Right atrium auricular region (tissue), 2 donors: ENCODE data around the gene ACTL10. TPM values are rescaled to one million over a fixed set of nuclear protein-coding genes. Genes with fewer than 3 reads are reported as not detected.

Experiments
- DNase-seq: peaks from one replicate; pipeline ENCODE4 v3.0.0-alpha.2; 2019; ENCODE audit warnings: low spot score
- H3K27ac ChIP-seq, 2 donors: fragments of 200-600 bp; sonication (generic); 1 replicate in 1 of 2; 2 replicates in 1 of 2; pipeline ENCODE4 v1.5.1; 2016 to 2019
- H3K27me3 ChIP-seq, 2 donors: fragments of 200-600 bp; sonication (generic); one replicate each; pipeline versions ENCODE4 v1.5.1 to v1.6.0; 2017 to 2019
- H3K36me3 ChIP-seq: fragments of 200-600 bp; sonication (generic); one replicate; pipeline ENCODE4 v1.5.1; 2016
- H3K4me1 ChIP-seq, 2 donors: fragments of 200-600 bp; sonication (generic); one replicate each; pipeline versions ENCODE4 v1.5.1 to v1.6.0; 2017 to 2019
- H3K4me3 ChIP-seq, 2 donors: fragments of 200-600 bp; sonication (generic); 1 replicate in 1 of 2; 2 replicates in 1 of 2; pipeline ENCODE4 v1.5.1; 2017 to 2019; ENCODE audit warnings: mild to moderate bottlenecking in 1 of 2, moderate library complexity in 1 of 2
- H3K9me3 ChIP-seq, 2 donors: fragments of 200-600 bp; sonication (generic); one replicate each; pipeline ENCODE4 v1.5.1; 2019
- total RNA-seq, 2 donors: library from RNA; depleted of rRNA; stranded (reverse); fragments of >200 nt; gene quantifications; one replicate each; pipeline ENCODE4 v1.1.0, GENCODE V29; 2016
- TF ChIP-seq, protein P1 (sequence below), 2 donors: fragments of 200-600 bp; sonication (generic); IDR thresholded peaks; one replicate each; pipeline ENCODE4 v1.5.1; 2019; ENCODE audit warnings: antibody characterized with exemption in 2 of 2

Gene ACTL10
- total RNA-seq, 2 donors from 2014 or later, result 0.33 to 0.79 TPM

DNA sequence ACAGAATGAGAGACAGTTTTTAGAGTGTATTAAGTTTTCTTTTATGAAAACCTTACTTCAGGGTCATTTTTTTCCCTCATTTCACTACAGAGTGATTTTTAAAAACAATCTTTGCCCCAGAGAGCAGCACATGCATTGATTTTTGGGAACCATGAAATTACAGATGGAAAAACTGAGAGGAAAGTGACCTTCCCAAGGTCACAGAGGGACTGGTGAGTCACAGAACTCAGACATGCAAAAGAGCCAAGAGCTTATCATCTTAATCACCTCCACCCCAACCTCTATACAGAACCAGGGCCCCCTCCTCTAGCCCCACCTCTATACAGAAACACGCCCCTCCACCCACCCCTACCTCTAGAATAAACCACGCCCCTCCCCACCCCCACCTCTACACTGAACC is 42.7 kb downstream of the ACTL10 start:
- H3K9me3 ChIP-seq, result no peaks in the 10 kb centered on the region
- TF ChIP-seq, protein P1, sequence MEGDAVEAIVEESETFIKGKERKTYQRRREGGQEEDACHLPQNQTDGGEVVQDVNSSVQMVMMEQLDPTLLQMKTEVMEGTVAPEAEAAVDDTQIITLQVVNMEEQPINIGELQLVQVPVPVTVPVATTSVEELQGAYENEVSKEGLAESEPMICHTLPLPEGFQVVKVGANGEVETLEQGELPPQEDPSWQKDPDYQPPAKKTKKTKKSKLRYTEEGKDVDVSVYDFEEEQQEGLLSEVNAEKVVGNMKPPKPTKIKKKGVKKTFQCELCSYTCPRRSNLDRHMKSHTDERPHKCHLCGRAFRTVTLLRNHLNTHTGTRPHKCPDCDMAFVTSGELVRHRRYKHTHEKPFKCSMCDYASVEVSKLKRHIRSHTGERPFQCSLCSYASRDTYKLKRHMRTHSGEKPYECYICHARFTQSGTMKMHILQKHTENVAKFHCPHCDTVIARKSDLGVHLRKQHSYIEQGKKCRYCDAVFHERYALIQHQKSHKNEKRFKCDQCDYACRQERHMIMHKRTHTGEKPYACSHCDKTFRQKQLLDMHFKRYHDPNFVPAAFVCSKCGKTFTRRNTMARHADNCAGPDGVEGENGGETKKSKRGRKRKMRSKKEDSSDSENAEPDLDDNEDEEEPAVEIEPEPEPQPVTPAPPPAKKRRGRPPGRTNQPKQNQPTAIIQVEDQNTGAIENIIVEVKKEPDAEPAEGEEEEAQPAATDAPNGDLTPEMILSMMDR (IDR thresholded peaks at IDR 0.05), result no peak
- H3K4me3 ChIP-seq, result no peak overlapping the region
- H3K27me3 ChIP-seq, result no peaks in the 10 kb centered on the region
- no peak for DNase-seq
- no peaks in the 10 kb centered on the region for H3K4me1 ChIP-seq
- no peak overlapping the region for H3K27ac ChIP-seq
- peaks cover 37% of the 10 kb centered on the region for H3K36me3 ChIP-seq

DNA sequence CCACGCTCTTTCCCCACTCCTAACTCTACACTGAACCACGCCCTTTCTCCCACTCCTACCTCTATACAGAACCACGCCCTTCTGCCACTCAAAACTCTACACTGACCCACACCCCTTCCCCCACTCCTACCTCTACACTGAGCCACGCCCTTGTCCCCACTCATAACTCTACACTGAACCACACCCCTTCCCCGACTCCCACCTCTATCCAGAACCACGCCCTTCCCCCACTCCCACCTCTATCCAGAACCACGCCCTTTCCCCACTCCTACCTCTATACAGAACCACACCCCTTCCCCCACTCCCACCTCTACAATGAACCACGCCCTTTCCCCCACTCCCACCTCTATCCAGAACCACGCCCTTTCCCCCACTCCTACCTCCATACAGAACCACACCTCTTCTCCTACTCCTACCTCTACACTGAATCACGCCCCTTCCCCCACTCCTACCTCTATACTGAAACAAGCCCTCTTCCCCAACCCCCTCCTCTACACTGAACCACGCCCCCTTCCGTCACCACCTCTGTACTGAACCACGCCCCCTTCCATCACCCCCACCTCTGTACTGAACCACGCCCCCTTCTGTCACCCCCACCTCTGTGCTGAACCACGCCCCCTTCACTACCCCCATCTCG is 43.3 kb downstream of the ACTL10 start:
- H3K4me1 ChIP-seq, result no peaks in the 10 kb centered on the region
- no peak overlapping the region for H3K27ac ChIP-seq
- H3K9me3 ChIP-seq, result no peaks in the 10 kb centered on the region
- H3K4me3 ChIP-seq, result no peak overlapping the region
- no peak for DNase-seq
- H3K27me3 ChIP-seq, result no peaks in the 10 kb centered on the region
- peaks cover 39% of the 10 kb centered on the region for H3K36me3 ChIP-seq
- TF ChIP-seq, protein P1 (IDR thresholded peaks at IDR 0.05), result no peak

DNA sequence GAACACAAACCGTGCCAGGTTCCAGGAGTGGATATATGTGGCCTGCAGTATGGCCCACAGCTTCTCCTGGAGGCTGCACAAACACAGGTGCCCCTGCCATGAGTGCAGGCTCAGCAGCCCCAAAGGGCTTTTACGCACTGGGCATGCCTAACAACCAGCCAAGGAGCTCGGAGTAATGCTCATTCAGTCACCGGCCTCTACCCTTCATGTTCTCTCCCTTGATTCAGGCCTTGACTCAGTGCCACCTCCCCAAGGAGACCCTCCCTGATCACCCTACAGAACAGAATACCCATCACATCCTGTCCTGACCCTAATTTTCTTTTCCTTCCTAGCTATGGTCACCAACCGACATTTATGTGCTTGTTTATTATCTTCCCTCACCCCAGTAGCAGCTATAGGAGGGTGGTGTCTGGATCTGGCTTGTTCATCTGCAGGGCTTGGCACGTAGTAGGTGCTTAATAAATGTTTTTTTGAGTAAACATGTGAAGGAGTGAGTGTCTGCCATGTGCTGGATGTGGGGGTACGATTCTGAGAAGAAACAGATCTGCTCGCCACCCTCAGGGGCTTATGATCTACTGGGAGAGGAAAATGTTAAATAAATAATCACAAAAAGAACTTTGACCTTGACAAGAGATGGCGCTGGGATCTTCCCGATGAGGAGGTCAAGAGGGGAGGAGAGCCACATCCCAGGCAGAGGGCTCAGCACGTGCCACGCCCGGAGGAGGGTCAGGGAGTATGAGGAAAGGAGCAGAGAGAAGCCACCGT is 44.1 kb downstream of the ACTL10 start:
- no peak overlapping the region for H3K4me3 ChIP-seq
- no peaks in the 10 kb centered on the region for H3K9me3 ChIP-seq
- no peak for DNase-seq
- TF ChIP-seq, protein P1 (IDR thresholded peaks at IDR 0.05), result no peak
- H3K27ac ChIP-seq, result no peak overlapping the region
- no peaks in the 10 kb centered on the region for H3K27me3 ChIP-seq
- no peaks in the 10 kb centered on the region for H3K4me1 ChIP-seq
- peaks cover 39% of the 10 kb centered on the region for H3K36me3 ChIP-seq

DNA sequence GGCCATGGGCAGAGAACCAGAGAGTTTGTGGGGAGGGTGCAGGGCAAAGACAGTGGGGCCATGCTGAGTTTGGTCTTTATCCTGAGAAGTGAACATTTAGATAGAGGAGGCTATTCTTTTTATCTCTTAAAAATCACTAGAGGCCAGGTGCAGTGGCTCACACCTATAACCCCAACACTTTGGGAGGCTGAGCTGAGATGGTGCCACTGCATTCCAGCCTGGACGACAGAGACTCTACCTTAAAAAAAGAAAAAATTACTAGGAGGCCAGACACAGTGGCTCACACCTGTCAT is 44.6 kb downstream of the ACTL10 start:
- no peaks in the 10 kb centered on the region for H3K9me3 ChIP-seq
- no peak for DNase-seq
- H3K27me3 ChIP-seq, result no peaks in the 10 kb centered on the region
- no peaks in the 10 kb centered on the region for H3K4me1 ChIP-seq
- TF ChIP-seq, protein P1 (IDR thresholded peaks at IDR 0.05), result no peak
- peaks cover 39% of the 10 kb centered on the region for H3K36me3 ChIP-seq
- H3K4me3 ChIP-seq, result no peak overlapping the region
- no peak overlapping the region for H3K27ac ChIP-seq

DNA sequence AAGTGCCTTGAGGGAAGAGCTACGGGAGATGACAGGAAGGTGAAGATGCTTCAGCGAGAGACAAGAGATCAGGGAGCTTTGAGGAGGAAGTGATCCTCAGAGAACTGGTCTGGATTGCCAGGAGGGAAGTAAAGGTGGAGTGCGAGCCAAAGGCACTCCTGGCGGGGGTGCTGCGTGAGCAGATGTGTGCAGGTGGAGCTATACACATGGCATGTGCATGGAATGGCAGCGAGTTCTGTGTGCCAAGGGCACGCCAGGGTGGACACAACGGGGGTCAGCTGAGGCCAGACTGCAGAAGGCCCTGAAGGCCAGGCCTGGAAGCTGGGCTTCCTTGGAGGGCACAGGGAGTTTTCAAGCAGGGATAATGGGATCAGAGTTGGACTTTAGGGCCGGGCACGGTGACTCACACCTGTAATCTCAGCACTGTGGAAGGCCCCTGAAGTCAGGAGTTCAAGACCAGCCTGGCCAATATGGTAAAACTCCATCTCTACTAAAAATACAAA is 47.2 kb downstream of the ACTL10 start:
- DNase-seq, result no peak
- Histone ChIP-seq H3K4me3 (no peak overlapping the region), H3K9me3 (no peaks in the 10 kb centered on the region), H3K36me3 (peaks cover 30% of the 10 kb centered on the region), H3K27ac (no peak overlapping the region), H3K4me1 (peaks cover 0 to 3% of the 10 kb centered on the region in 2 donors), H3K27me3 (no peaks in the 10 kb centered on the region)
- TF ChIP-seq, protein P1 (IDR thresholded peaks at IDR 0.05), result no peak
